Type B pancreatic cell (in vitro differentiated cells): ENCODE data around the gene SLC7A7. TPM values are rescaled to one million over a fixed set of nuclear protein-coding genes. Genes with fewer than 3 reads are reported as not detected.
"Not testable (repeated sequence)": the region's sequence is repeated elsewhere in the genome, so short reads cannot be mapped to it uniquely, and the experiment has no call there.

Source experiments
- DNase-seq: peaks from one replicate; pipeline ENCODE4 v3.0.0; 2021; ENCODE audit warnings: mixed read lengths; ENCODE audit not compliant: unreplicated experiment; ENCODE audit errors: extremely low spot score
- H3K27ac Mint-ChIP-seq: 2 replicates; pipeline ENCODE4 v1.8.0; 2021; ENCODE audit warnings: mild to moderate bottlenecking, mixed read lengths
- H3K27me3 Mint-ChIP-seq: 2 replicates; pipeline ENCODE4 v1.8.0; 2021; ENCODE audit warnings: mixed read lengths
- H3K36me3 Mint-ChIP-seq: 2 replicates; pipeline ENCODE4 v1.8.0; 2021; ENCODE audit warnings: mixed read lengths
- H3K4me1 Mint-ChIP-seq: one replicate; pipeline ENCODE4 v1.8.0; 2021; ENCODE audit warnings: mixed read lengths; ENCODE audit not compliant: unreplicated experiment
- H3K4me3 Mint-ChIP-seq: 2 replicates; pipeline ENCODE4 v1.8.0; 2021; ENCODE audit warnings: mild to moderate bottlenecking, mixed read lengths
- H3K9me3 Mint-ChIP-seq: 2 replicates; pipeline ENCODE4 v1.8.0; 2021; ENCODE audit warnings: mixed read lengths
- CTCF ChIP-seq: fragments of 200-600 bp; sonication (generic); conservative IDR thresholded peaks from 2 replicates; pipeline ENCODE4 v1.5.0; 2021; ENCODE audit warnings: antibody characterized with exemption, mild to moderate bottlenecking
- total RNA-seq: library from RNA; stranded (reverse); gene quantifications from 2 replicates; pipeline ENCODE4 v1.2.1, GENCODE V29; 2021; ENCODE audit warnings: low replicate concordance

The SLC7A7 gene
- total RNA-seq, 1 donor from 2014 or later: 9.7 TPM

GRCh38 chr14:22766457-22767322 lies 48.5 kb downstream of the SLC7A7 start, which contains the start of gene OXA1L:
OXA1L (plus strand) TSS chr14:22766688; CDS start chr14:22766702, 14 bp downstream.
- Mint-ChIP-seq H3K4me3 (peak within 1 kb of the TSS; percentile 93), H3K36me3 (peaks cover 26% of the 10 kb centered on the region), H3K27ac (peak within 1 kb of the TSS; percentile 97), H3K27me3 (no peaks in the 10 kb centered on the region), H3K9me3 (peaks cover 18% of the 10 kb centered on the region), H3K4me1 (peaks cover 18% of the 10 kb centered on the region)
- TF ChIP-seq CTCF: no peak
- peak; percentile 95 for DNase-seq

- no peak overlapping the region for H3K27ac Mint-ChIP-seq
- peaks cover 19% of the 10 kb centered on the region for H3K9me3 Mint-ChIP-seq
- no peaks in the 10 kb centered on the region for H3K27me3 Mint-ChIP-seq
- no peak overlapping the region for H3K4me3 Mint-ChIP-seq
- no peak for DNase-seq
- peaks cover 14% of the 10 kb centered on the region for H3K36me3 Mint-ChIP-seq
- peaks cover 18% of the 10 kb centered on the region for H3K4me1 Mint-ChIP-seq
- no peak for TF ChIP-seq CTCF
Observed at GRCh38 chr14:22764382-22764781, 50.9 kb downstream of the SLC7A7 start.

- Mint-ChIP-seq H3K4me1 (peaks cover 7% of the 10 kb centered on the region), H3K36me3 (peaks cover 10% of the 10 kb centered on the region), H3K9me3 (peaks cover 19% of the 10 kb centered on the region), H3K27me3 (no peaks in the 10 kb centered on the region), H3K27ac (no peak overlapping the region), H3K4me3 (no peak overlapping the region)
- no peak for DNase-seq
- TF ChIP-seq CTCF: no peak
Observed at GRCh38 chr14:22761734-22762133, 53.5 kb downstream of the SLC7A7 start.

GRCh38 chr14:22757972-22758650 lies 57.1 kb downstream of the SLC7A7 start:
- peaks cover 12% of the 10 kb centered on the region for H3K9me3 Mint-ChIP-seq
- not testable (repeated sequence) for H3K36me3 Mint-ChIP-seq, H3K27ac Mint-ChIP-seq, DNase-seq, H3K4me3 Mint-ChIP-seq, H3K4me1 Mint-ChIP-seq, H3K27me3 Mint-ChIP-seq

- no peak for DNase-seq
- Mint-ChIP-seq H3K4me3 (no peak overlapping the region), H3K9me3 (no peaks in the 10 kb centered on the region), H3K36me3 (no peaks in the 10 kb centered on the region), H3K27me3 (no peaks in the 10 kb centered on the region), H3K27ac (no peak overlapping the region), H3K4me1 (peaks cover 7% of the 10 kb centered on the region)
- TF ChIP-seq CTCF: no peak
Observed at GRCh38 chr14:22753586-22753985, 61.6 kb downstream of the SLC7A7 start.

- DNase-seq: no peak
- TF ChIP-seq CTCF: no peak
- no peaks in the 10 kb centered on the region for H3K36me3 Mint-ChIP-seq
- H3K27me3 Mint-ChIP-seq: no peaks in the 10 kb centered on the region
- H3K4me3 Mint-ChIP-seq: no peak overlapping the region
- H3K4me1 Mint-ChIP-seq: peaks cover 14% of the 10 kb centered on the region
- no peak overlapping the region for H3K27ac Mint-ChIP-seq
- no peaks in the 10 kb centered on the region for H3K9me3 Mint-ChIP-seq
Observed at GRCh38 chr14:22752422-22752821, 62.8 kb downstream of the SLC7A7 start.
